HEK293 (cell line): ENCODE measurements around the gene CCNJL.

Experiments used
- CTCF ChIA-PET: fragments of 350-600 bp; formaldehyde crosslinking; extraction: SDS; loops from one replicate; lab custom pipeline; 2021; ENCODE audit warnings: antibody characterized with exemption; lab: Yijun Ruan, JAX
- POLR2A ChIA-PET: fragments of 300-600 bp; formaldehyde crosslinking; extraction: SDS; loops from one replicate; lab custom pipeline; 2020; ENCODE audit warnings: antibody characterized with exemption, inconsistent platforms; lab: Yijun Ruan, JAX
- H3K27ac ChIP-seq: fragments of 200-500 bp; sonication (Bioruptor generic); 2 replicates; pipeline ENCODE4 v1.5.1; 2014; ENCODE audit warnings: low read depth, low read length, control low read depth, inconsistent platforms; ENCODE audit errors: extremely low read depth
- H3K36me3 ChIP-seq, 2 experiments: fragments of 200-500 bp in 1 of 2; sonication (Bioruptor generic) in 1 of 2; 1 replicate in 1 of 2; 2 replicates in 1 of 2; pipeline ENCODE4 v1.5.1; 2014 to 2017; ENCODE audit warnings: inconsistent platforms in 2 of 2, low read length in 2 of 2; ENCODE audit not compliant: control insufficient read depth in 2 of 2, insufficient read depth in 1 of 2
- H3K4me1 ChIP-seq: fragments of 200-500 bp; sonication (Bioruptor generic); 2 replicates; pipeline ENCODE4 v1.5.1; 2014; ENCODE audit warnings: mild to moderate bottlenecking, low read length, inconsistent platforms; ENCODE audit not compliant: control insufficient read depth, insufficient read depth
- H3K4me3 ChIP-seq: 2 replicates; pipeline ENCODE4 v1.5.1; 2011; ENCODE audit warnings: low read depth, mild to moderate bottlenecking, control low read depth, low read length, moderate library complexity
- H3K9me3 ChIP-seq: fragments of 200-500 bp; sonication (Bioruptor generic); 2 replicates; pipeline ENCODE4 v1.5.1; 2014; ENCODE audit warnings: low read depth, low read length, inconsistent platforms; ENCODE audit not compliant: control insufficient read depth, insufficient read depth
- GFI1B ChIP-seq: fragments of 450-650 bp; formaldehyde crosslinking; IDR thresholded peaks from 2 replicates; pipeline ENCODE4 v1.5.1; 2016; ENCODE audit warnings: missing biosample characterization, missing genetic modification characterization
- KLF1 ChIP-seq: fragments of 450-650 bp; formaldehyde crosslinking; IDR thresholded peaks from 2 replicates; pipeline ENCODE4 v1.5.1; 2016; ENCODE audit warnings: missing biosample characterization, missing genetic modification characterization
- PBX3 ChIP-seq: sonication (generic); formaldehyde crosslinking; IDR thresholded peaks from 2 replicates; pipeline ENCODE4 v1.8.1; 2022; ENCODE audit warnings: mild to moderate bottlenecking, moderate library complexity, missing genetic modification reagents
- SP2 ChIP-seq: fragments of 450-650 bp; formaldehyde crosslinking; IDR thresholded peaks from 2 replicates; pipeline ENCODE4 v1.5.1; 2016; ENCODE audit warnings: missing biosample characterization, missing genetic modification characterization
- ZBTB1 ChIP-seq: fragments of 450-650 bp; formaldehyde crosslinking; IDR thresholded peaks from 2 replicates; pipeline ENCODE4 v1.5.1; 2016; ENCODE audit warnings: missing biosample characterization, missing genetic modification characterization
- ZFP69B ChIP-seq: fragments of 450-650 bp; formaldehyde crosslinking; IDR thresholded peaks from 2 replicates; pipeline ENCODE4 v1.5.1; 2016; ENCODE audit warnings: missing biosample characterization, missing genetic modification characterization
- ZIC2 ChIP-seq: fragments of 450-650 bp; formaldehyde crosslinking; IDR thresholded peaks from 2 replicates; pipeline ENCODE4 v1.5.1; 2016; ENCODE audit warnings: missing biosample characterization, missing genetic modification characterization
- ZNF24 ChIP-seq: fragments of 450-650 bp; formaldehyde crosslinking; IDR thresholded peaks from 2 replicates; pipeline ENCODE4 v1.5.1; 2016; ENCODE audit warnings: missing biosample characterization, missing genetic modification characterization
- ZNF362 ChIP-seq: fragments of 450-650 bp; formaldehyde crosslinking; IDR thresholded peaks from 2 replicates; pipeline ENCODE4 v1.5.1; 2016; ENCODE audit warnings: missing biosample characterization, missing genetic modification characterization
- ZNF426 ChIP-seq: fragments of 450-650 bp; formaldehyde crosslinking; IDR thresholded peaks from 2 replicates; pipeline ENCODE4 v1.5.1; 2017; ENCODE audit warnings: missing biosample characterization, missing genetic modification characterization, mild to moderate bottlenecking, inconsistent platforms, moderate library complexity
- ZNF530 ChIP-seq: fragments of 450-650 bp; formaldehyde crosslinking; IDR thresholded peaks from 2 replicates; pipeline ENCODE4 v1.5.1; 2016; ENCODE audit warnings: low read depth, missing biosample characterization, missing genetic modification characterization
- ZNF548 ChIP-seq: fragments of 450-650 bp; formaldehyde crosslinking; IDR thresholded peaks from 2 replicates; pipeline ENCODE4 v1.5.1; 2016; ENCODE audit warnings: missing biosample characterization, missing genetic modification characterization
- ZNF558 ChIP-seq: fragments of 450-650 bp; formaldehyde crosslinking; IDR thresholded peaks from 2 replicates; pipeline ENCODE4 v1.5.1; 2016; ENCODE audit warnings: missing biosample characterization, missing genetic modification characterization
- ZNF621 ChIP-seq: fragments of 450-650 bp; formaldehyde crosslinking; IDR thresholded peaks from 2 replicates; pipeline ENCODE4 v1.5.1; 2017; ENCODE audit warnings: missing biosample characterization, missing genetic modification characterization
- ZNF623 ChIP-seq: fragments of 450-650 bp; formaldehyde crosslinking; IDR thresholded peaks from 2 replicates; pipeline ENCODE4 v1.5.1; 2016; ENCODE audit warnings: missing biosample characterization, missing genetic modification characterization
- ZNF654 ChIP-seq: fragments of 450-650 bp; formaldehyde crosslinking; IDR thresholded peaks from 2 replicates; pipeline ENCODE4 v1.5.1; 2016; ENCODE audit warnings: low read depth, missing biosample characterization, missing genetic modification characterization
- ZNF837 ChIP-seq: fragments of 450-650 bp; formaldehyde crosslinking; IDR thresholded peaks from 2 replicates; pipeline ENCODE4 v1.5.1; 2016; ENCODE audit warnings: missing biosample characterization, missing genetic modification characterization
- ZXDB ChIP-seq: fragments of 450-650 bp; formaldehyde crosslinking; IDR thresholded peaks from 2 replicates; pipeline ENCODE4 v1.5.1; 2016; ENCODE audit warnings: missing biosample characterization, missing genetic modification characterization
- TF ChIP-seq, protein P1 (sequence below): fragments of 450-650 bp; formaldehyde crosslinking; IDR thresholded peaks from 2 replicates; pipeline ENCODE4 v1.5.1; 2017; ENCODE audit warnings: missing biosample characterization, missing genetic modification characterization
- TF ChIP-seq, protein P2 (sequence below): fragments of 450-650 bp; formaldehyde crosslinking; IDR thresholded peaks from 2 replicates; pipeline ENCODE4 v1.5.1; 2017; ENCODE audit warnings: missing biosample characterization, missing genetic modification characterization
- TF ChIP-seq, protein P3 (sequence below): fragments of 450-650 bp; formaldehyde crosslinking; IDR thresholded peaks from 2 replicates; pipeline ENCODE4 v1.5.1; 2017; ENCODE audit warnings: missing biosample characterization, missing genetic modification characterization
- TF ChIP-seq, protein P4 (sequence below): fragments of 450-650 bp; formaldehyde crosslinking; IDR thresholded peaks from 2 replicates; pipeline ENCODE4 v1.5.1; 2016; ENCODE audit warnings: missing biosample characterization, missing genetic modification characterization
- TF ChIP-seq, protein P5 (sequence below): fragments of 450-650 bp; formaldehyde crosslinking; IDR thresholded peaks from 2 replicates; pipeline ENCODE4 v1.5.1; 2016; ENCODE audit warnings: missing biosample characterization, missing genetic modification characterization

Gene CCNJL

GRCh38 chr5:160266752-160267345, 45.5 kb downstream of the CCNJL start:
- H3K4me3 ChIP-seq, result no peak overlapping the region
- no peaks in the 10 kb centered on the region for H3K9me3 ChIP-seq
- H3K36me3 ChIP-seq, result no peaks in the 10 kb centered on the region
- H3K27ac ChIP-seq, result no peak overlapping the region
- TF ChIP-seq PBX3, result no peak
- TF ChIP-seq ZIC2, result no peak
- no peak for TF ChIP-seq KLF1 (tag by site-specific recombination)
- no peak for TF ChIP-seq ZXDB (tag by site-specific recombination)
- TF ChIP-seq ZNF362, result no peak
- TF ChIP-seq, protein P1, sequence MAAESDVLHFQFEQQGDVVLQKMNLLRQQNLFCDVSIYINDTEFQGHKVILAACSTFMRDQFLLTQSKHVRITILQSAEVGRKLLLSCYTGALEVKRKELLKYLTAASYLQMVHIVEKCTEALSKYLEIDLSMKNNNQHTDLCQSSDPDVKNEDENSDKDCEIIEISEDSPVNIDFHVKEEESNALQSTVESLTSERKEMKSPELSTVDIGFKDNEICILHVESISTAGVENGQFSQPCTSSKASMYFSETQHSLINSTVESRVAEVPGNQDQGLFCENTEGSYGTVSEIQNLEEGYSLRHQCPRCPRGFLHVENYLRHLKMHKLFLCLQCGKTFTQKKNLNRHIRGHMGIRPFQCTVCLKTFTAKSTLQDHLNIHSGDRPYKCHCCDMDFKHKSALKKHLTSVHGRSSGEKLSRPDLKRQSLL (tag by site-specific recombination), result no peak
- TF ChIP-seq, protein P2, sequence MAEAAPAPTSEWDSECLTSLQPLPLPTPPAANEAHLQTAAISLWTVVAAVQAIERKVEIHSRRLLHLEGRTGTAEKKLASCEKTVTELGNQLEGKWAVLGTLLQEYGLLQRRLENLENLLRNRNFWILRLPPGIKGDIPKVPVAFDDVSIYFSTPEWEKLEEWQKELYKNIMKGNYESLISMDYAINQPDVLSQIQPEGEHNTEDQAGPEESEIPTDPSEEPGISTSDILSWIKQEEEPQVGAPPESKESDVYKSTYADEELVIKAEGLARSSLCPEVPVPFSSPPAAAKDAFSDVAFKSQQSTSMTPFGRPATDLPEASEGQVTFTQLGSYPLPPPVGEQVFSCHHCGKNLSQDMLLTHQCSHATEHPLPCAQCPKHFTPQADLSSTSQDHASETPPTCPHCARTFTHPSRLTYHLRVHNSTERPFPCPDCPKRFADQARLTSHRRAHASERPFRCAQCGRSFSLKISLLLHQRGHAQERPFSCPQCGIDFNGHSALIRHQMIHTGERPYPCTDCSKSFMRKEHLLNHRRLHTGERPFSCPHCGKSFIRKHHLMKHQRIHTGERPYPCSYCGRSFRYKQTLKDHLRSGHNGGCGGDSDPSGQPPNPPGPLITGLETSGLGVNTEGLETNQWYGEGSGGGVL (tag by site-specific recombination), result no peak
- TF ChIP-seq ZNF24, result no peak
- no peak for TF ChIP-seq ZNF623 (tag by site-specific recombination)
- no peak for TF ChIP-seq ZNF654 (tag by site-specific recombination)
- no peak for TF ChIP-seq ZFP69B (tag by site-specific recombination)
- TF ChIP-seq ZNF426 (tag by site-specific recombination), result no peak
- TF ChIP-seq GFI1B, result no peak
- no peak for TF ChIP-seq ZNF558 (tag by site-specific recombination)
- TF ChIP-seq, protein P3, sequence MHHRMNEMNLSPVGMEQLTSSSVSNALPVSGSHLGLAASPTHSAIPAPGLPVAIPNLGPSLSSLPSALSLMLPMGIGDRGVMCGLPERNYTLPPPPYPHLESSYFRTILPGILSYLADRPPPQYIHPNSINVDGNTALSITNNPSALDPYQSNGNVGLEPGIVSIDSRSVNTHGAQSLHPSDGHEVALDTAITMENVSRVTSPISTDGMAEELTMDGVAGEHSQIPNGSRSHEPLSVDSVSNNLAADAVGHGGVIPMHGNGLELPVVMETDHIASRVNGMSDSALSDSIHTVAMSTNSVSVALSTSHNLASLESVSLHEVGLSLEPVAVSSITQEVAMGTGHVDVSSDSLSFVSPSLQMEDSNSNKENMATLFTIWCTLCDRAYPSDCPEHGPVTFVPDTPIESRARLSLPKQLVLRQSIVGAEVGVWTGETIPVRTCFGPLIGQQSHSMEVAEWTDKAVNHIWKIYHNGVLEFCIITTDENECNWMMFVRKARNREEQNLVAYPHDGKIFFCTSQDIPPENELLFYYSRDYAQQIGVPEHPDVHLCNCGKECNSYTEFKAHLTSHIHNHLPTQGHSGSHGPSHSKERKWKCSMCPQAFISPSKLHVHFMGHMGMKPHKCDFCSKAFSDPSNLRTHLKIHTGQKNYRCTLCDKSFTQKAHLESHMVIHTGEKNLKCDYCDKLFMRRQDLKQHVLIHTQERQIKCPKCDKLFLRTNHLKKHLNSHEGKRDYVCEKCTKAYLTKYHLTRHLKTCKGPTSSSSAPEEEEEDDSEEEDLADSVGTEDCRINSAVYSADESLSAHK, result no peak
- TF ChIP-seq SP2 (tag by site-specific recombination), result no peak
- CTCF ChIA-PET, result interaction anchor here (1.0 kb wide), 1 partner anchor 78 kb away, joined by 3 read pairs; no protein-coding TSS in a partner anchor
- POLR2A ChIA-PET, result no interaction called here
- peaks cover 3% of the 10 kb centered on the region; the same call in 1 of the 2 replicates for H3K4me1 ChIP-seq

GRCh38 chr5:160266044-160266443, 46.3 kb downstream of the CCNJL start:
- Histone ChIP-seq H3K9me3 (no peaks in the 10 kb centered on the region), H3K36me3 (no peaks in the 10 kb centered on the region), H3K4me1 (peaks cover 3% of the 10 kb centered on the region; the same call in 1 of the 2 replicates), H3K4me3 (no peak overlapping the region), H3K27ac (no peak overlapping the region)
- ChIA-PET CTCF (interaction anchor here (1.2 kb wide), 1 partner anchor 66 kb away, joined by 4 read pairs; no protein-coding TSS in a partner anchor), POLR2A (no interaction called here)
- no peak for TF ChIP-seq ZNF621 (tag by site-specific recombination)
- TF ChIP-seq ZNF837, result no peak
- TF ChIP-seq ZNF548 (tag by site-specific recombination), result no peak
- no peak for TF ChIP-seq ZNF426 (tag by site-specific recombination)
- TF ChIP-seq, protein P4, sequence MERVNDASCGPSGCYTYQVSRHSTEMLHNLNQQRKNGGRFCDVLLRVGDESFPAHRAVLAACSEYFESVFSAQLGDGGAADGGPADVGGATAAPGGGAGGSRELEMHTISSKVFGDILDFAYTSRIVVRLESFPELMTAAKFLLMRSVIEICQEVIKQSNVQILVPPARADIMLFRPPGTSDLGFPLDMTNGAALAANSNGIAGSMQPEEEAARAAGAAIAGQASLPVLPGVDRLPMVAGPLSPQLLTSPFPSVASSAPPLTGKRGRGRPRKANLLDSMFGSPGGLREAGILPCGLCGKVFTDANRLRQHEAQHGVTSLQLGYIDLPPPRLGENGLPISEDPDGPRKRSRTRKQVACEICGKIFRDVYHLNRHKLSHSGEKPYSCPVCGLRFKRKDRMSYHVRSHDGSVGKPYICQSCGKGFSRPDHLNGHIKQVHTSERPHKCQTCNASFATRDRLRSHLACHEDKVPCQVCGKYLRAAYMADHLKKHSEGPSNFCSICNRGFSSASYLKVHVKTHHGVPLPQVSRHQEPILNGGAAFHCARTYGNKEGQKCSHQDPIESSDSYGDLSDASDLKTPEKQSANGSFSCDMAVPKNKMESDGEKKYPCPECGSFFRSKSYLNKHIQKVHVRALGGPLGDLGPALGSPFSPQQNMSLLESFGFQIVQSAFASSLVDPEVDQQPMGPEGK (tag by site-specific recombination), result no peak
- TF ChIP-seq ZNF530 (tag by site-specific recombination), result no peak
- TF ChIP-seq ZBTB1 (tag by site-specific recombination), result no peak
- TF ChIP-seq, protein P5, sequence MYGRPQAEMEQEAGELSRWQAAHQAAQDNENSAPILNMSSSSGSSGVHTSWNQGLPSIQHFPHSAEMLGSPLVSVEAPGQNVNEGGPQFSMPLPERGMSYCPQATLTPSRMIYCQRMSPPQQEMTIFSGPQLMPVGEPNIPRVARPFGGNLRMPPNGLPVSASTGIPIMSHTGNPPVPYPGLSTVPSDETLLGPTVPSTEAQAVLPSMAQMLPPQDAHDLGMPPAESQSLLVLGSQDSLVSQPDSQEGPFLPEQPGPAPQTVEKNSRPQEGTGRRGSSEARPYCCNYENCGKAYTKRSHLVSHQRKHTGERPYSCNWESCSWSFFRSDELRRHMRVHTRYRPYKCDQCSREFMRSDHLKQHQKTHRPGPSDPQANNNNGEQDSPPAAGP (tag by site-specific recombination), result no peak
